Measurements from ENCODE around the gene PIBF1. TPM values are rescaled to one million over a fixed set of nuclear protein-coding genes. Genes with fewer than 3 reads are reported as not detected.
"Not testable (repeated sequence)": the region's sequence is repeated elsewhere in the genome, so short reads cannot be mapped to it uniquely, and the experiment has no call there.

The PIBF1 gene
- total RNA-seq, 1 experiment from 2014 or later, result 20.4 TPM

DNA sequence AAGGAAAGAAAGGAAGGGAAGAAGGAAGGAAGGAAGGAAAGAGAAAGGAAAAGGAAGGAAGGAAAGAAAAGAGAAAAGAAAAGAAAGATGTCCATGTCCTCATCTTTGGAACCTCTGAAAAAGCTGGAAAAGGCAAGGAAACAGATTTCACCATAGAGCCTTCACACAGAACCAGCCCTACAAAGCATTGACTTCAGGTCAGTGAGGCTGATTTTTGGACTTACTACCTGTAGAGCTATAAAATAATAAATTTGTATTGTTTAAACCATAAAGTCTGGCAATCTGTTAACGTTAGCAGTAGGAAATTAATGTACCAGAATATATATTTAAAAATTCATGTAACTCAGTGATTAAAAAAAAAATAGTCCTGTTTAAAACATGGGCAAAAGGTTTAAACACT, 130.0 kb downstream of the PIBF1 start:
- no peak for DNase-seq (ENCODE audit: low read depth)

DNA sequence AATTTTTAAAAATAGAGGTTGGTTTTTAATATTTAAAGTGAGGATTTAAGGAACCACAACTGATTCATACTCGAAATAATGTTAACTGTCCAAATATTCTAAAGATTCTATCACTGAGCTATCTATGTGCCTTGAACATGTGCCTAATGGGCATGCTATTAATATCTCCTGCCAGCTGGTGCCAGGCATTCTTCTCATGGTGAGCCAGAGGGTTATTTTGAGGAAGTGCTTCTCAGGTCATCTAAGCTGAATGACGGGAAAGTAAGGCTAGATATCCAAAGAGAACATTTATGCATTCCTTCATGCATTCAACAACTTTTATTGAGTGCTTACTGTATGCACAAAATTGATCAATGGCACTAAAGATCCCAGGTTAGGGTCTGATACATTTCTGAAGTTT, 138.2 kb downstream of the PIBF1 start:
- DNase-seq (ENCODE audit: low read depth), result peak; percentile 1

- no peak for DNase-seq (ENCODE audit: low read depth)
Measured at GRCh38 chr13:72931311-72931710, 149.4 kb downstream of the PIBF1 start.

GRCh38 chr13:72932250-72932649, 150.3 kb downstream of the PIBF1 start:
- DNase-seq (ENCODE audit: low read depth), result no peak

DNA sequence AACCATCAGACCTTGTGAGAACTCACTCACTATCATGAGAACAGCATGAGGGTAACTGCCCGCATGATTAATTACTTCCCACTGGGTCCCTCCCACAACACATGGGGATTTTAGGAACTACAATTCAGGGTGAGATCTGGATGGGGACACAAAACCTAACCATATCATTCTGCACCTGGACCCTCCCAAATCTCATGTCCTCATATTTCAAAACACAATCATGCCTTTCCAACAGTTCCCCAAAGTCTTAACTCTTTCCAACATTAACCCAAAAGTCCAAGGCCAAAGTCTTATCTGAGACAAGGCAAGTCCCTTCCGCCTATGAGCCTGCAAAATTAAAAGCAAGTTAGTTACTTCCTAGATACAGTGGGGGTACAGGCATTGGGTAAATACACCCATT, 164.3 kb downstream of the PIBF1 start:
- not testable (repeated sequence) for DNase-seq (ENCODE audit: low read depth)

GRCh38 chr13:72952529-72953141, 170.7 kb downstream of the PIBF1 start:
- no peak for DNase-seq (ENCODE audit: low read depth)

DNA sequence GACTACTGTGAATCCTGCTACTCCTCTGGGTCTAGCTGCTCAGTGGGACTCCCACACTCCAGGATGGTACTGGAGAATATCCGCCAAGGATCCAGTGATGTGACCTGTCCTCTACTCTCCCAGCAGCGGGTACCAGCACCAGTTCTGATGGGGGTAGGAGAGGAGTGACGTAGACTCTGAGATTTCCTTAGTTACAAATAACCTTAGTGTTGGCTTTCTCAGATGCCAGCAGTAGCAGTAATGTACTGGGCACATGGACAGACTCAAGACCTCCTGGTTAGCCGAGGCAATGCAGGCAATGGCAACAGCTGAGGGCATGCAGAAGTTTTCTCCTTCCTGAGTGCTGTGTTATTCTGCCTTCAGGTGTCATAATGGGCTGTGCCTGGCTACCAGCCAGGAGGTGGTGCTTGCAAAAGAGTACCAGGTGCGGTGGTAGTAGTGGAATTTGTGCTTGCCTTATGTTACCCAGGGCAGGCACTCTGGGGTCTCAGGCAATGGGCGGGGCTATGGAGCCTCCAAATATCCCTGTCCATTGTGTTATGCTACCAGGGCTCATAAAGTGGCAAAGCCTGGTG, 171.5 kb downstream of the PIBF1 start:
- no peak for DNase-seq (ENCODE audit: low read depth)

DNA sequence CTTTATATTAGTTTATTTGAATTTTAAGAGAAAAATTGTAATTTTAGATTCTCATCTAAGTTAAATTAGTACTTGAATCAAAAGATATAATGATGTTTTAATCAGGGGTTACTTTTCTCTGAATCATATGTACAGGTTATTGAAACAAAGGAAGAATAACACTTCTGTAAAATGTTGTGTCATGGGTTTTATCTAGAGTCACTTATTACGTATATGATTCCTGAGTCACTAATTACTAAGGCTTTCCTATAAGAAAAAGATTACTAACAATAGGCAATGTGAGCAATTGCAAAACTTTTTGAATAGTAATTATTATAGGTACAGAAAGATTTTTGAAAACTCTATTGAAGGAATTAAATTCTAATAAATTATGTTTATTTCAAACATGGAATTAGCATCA, 177.7 kb downstream of the PIBF1 start:
- no peak for DNase-seq (ENCODE audit: low read depth)

DNA sequence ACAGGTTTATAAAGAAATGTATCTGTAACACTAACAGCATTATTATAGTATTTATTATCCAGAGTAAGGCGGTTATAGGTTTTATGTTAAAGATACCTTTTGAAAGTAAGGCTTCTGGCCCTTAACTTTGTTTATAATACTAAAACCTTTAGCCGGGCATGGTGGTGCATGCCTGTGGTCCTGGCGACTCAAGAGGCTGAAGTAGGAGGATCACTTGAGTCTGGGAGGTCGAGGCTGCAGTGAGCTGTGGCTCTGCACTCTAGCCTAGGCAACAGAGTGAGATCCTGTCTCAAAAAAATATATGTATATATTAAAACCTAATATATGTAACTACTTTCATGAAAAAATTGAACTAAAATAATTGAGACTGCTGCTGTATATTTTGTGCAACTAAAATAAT, 178.2 kb downstream of the PIBF1 start:
- no peak for DNase-seq (ENCODE audit: low read depth)

DNA sequence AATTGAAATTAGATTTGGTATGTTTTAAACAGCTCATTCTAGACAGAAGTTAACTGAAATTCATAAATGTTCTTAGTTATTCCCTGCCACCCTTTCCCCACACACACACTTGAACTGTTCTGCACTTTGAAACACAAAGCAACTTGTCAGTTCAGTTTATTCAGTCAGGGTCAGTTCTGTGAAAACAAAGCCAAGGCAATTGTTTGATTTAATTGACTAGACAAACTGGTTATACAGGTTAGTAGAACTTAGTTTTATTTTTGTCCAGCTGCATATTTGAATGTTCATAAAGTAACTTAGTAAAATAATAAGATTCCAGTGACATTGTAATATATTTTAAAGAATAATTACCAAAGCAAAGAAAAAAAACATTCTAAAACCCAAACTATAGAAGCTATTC, 178.6 kb downstream of the PIBF1 start:
- DNase-seq (ENCODE audit: low read depth), result no peak

GRCh38 chr13:72963762-72964161, 181.8 kb downstream of the PIBF1 start:
- no peak for DNase-seq (ENCODE audit: low read depth)

DNA sequence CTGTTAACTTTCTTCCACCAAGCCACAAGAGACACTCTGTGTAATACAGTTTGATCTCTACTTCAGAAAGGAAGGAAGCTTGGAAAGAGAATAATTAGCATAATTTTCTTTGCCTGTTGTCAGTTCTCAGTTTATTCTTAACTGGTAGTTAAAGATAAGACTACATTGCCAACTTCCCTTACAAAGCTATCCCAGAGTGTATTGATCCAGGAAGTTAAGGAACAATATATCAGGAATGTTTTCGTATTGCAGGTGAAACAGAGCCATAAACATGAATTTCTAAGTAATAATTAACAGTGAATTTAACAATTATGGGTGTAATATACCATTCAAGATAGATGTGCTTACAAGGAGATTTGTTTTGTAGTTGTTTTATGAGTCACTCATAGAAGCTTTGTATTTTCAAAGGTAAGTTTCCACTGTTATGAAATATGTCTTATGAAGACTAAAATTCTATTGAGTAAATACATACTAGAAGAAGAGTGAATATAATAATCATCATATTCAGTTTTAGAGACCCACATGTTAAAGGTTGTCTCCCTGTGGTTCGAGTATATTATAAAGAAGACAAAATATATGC, 188.5 kb downstream of the PIBF1 start:
- DNase-seq (ENCODE audit: low read depth), result no peak

GRCh38 chr13:72970956-72971355, 189.0 kb downstream of the PIBF1 start:
- DNase-seq (ENCODE audit: low read depth), result peak; percentile 25

DNA sequence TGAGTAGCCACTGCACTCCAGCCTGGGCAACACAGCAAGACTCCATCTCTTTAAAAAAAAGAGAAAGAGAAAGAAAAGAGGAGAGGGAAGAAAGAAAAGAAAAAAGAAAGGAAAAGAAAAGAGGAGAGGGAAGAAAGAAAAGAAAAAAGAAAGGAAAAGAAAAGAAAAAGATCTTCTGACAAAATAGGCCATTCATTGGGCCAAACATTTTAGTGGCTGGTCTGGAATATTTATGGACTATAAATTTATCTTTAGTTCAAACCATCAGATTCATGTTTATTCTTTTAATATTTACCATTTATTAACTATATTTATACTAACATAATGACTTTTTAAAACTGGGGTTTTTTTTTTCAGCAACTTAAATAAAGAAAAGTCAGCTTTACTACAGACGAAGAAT, 191.3 kb downstream of the PIBF1 start:
- no peak for DNase-seq (ENCODE audit: low read depth)

DNA sequence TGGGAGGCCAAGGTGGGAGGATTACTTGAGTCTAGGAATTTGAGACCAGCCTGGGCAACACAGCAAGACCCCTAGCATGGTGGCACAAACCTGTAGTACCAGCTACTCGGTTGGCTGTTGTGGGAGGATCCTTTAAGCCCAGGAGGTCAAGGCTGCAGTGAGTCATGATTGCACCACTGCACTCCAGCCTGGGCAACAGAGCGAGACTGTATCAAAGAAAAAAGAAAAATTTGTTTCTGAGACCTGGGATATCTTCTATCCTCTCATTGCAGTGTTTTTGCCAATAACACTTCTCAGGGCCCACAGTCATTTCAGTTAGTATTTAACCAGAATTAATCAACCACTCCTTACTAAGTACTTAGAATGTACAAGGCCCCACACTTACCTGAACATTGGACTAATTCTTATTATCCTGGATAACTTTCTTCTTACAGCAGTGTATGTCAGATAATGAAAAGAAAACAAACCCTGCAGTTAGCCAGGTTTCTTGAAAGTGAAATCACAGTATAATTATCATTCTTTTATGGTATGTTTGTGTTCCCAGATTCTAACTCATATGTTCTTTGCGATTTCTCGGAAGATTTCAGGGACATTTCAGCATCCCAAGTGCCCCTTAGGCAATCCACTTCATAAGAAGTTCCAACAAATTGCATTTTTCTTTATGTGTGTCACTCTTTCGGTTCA, 201.3 kb downstream of the PIBF1 start:
- peak; percentile 33 for DNase-seq (ENCODE audit: low read depth)

DNA sequence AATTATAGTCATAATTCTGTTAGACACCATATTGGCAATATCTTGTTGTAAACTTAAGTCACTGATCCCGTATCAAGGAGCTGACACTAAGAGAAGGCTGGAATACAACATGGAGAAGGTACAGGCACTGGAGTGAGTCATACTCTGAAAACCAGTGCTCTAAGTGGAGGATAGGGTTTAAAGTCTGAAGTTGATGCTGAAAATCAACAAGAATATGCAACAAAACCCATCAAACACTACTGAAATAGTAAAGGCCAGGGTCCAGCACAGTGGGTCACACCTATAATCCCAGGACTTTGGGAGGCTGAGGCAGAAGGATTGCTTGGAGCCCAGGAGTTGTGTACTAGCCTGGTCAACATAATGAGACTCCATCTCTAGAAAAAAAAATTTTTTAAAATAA, 203.7 kb downstream of the PIBF1 start:
- DNase-seq (ENCODE audit: low read depth), result no peak

DNA sequence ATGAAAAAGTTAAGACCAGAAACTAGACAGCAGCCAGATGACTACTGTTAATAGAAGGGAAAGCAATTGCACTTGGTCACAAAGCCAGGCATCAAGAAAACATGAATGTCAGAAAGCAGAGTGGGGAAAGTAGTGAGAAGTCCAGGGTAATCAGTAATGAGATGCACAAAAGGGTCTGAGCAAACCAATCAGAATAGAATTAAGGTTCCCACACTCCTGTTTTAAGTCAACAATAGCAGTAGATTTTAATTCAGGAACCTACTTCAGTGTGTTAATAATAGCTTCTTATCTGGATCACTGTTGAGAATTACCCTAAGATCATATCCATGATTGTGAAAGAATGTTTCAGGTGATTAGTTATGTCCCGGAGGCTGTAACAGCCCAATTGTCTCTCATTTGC, 204.3 kb downstream of the PIBF1 start:
- no peak for DNase-seq (ENCODE audit: low read depth)

DNA sequence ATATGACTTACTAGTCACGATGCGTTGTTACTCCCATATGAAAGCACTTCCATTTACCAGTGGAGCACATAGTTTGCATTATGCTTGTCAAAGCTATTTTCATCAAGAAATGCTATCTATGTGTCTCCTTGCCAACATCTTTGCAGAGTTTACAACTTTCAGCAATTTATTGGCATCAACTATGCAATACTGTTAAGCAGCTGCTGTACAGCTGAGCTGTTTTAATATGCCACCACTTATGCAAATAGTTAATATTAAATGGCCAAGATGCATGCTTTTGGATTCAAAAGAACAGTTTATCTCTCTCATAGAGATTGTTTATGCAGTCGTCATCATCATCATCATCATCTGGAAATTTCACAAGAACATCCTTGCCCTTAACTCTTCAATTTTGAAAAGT, 209.0 kb downstream of the PIBF1 start:
- no peak for DNase-seq (ENCODE audit: low read depth)

- DNase-seq (ENCODE audit: low read depth), result no peak
Measured at GRCh38 chr13:72998012-72998411, 216.1 kb downstream of the PIBF1 start.

DNA sequence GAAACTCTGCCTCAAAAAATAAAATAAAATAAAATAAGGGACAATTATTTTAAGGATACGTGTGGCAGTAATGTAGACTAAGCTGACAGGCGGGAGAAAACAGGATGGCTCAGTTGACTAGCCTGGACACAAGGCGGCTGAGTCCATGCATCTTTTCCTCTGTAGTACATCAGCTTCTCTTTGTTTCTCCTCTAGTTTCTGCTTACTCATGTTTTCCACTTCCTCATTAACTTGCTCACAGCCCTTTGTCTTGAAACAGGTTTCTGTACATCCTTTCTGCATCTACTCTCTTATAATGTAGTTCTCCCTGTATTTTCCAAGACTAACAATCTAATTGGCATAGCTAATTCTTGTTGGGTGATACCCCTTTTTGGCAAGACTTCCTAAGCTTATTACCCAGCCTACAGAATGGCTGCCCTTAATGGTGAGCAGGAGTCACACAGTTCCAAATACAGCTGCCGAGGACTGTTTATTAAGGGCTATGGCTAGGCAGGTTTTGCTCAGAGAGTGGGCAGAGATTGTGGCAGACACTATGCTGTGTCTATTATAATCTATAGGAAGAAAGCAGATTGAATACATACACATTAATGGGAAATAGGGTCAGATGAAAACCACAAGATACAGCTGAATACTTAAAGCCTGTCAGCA, 218.2 kb downstream of the PIBF1 start:
- DNase-seq (ENCODE audit: low read depth), result peak; percentile 1

- DNase-seq (ENCODE audit: low read depth), result no peak
Measured at GRCh38 chr13:73001971-73002370, 220.0 kb downstream of the PIBF1 start.

GRCh38 chr13:73011751-73012150, 229.8 kb downstream of the PIBF1 start:
- DNase-seq (ENCODE audit: low read depth), result no peak

DNA sequence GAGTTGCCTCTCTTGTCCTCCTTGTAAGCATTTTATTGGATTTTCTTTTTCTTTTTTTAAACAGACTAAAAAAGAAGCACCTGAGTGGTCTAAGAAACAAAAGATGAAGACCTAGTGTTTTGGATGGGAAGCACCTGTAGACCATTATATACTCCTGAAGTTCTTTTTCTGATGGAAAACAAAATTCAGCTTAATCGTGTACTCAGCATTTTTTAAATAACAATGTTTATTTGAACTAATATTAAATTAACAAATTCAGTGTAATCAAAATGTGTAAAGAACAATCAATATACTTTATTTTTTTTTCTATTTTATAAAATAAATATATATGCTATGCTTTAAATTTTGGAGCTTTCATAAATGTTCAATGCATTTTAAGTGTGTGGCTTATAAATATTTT, 233.9 kb downstream of the PIBF1 start:
- no peak for DNase-seq (ENCODE audit: low read depth)

Measured in RPMI7951 (cell line).